Measurements from ENCODE around the gene SHROOM3. TPM values are rescaled to one million over a fixed set of nuclear protein-coding genes. Genes with fewer than 3 reads are reported as not detected.

SHROOM3 gene
- total and polyA plus RNA-seq, 2 of the 13 experiments (the other 11 are each of a cell fraction or from before 2014, with no cell fraction given): 0.01 TPM; not detected in 1

GRCh38 chr4:76830964-76831703 lies 396.1 kb downstream of the SHROOM3 start (continued):
- TF ChIP-seq ZMYM4 (CRISPR knock-in tag; IDR thresholded peaks at IDR 0.05) (peak; percentile 85), KLF6 (CRISPR knock-in tag; IDR thresholded peaks at IDR 0.05) (peak; percentile 26; the same call in 1 of the 2 replicates), TBL1XR1 (IDR thresholded peaks at IDR 0.05; ENCODE audit: borderline replicate concordance, low read length, partially characterized antibody) (peak; percentile 89), YEATS4 (CRISPR knock-in tag; IDR thresholded peaks at IDR 0.05; ENCODE audit: borderline replicate concordance) (peak; percentile 64; the same call in 1 of the 2 replicates), SAP130 (CRISPR knock-in tag; IDR thresholded peaks at IDR 0.05; ENCODE audit: low read depth) (peak; percentile 94), GPN1 (CRISPR knock-in tag; IDR thresholded peaks at IDR 0.05; ENCODE audit: borderline replicate concordance) (no peak), ZNF644 (CRISPR knock-in tag; IDR thresholded peaks at IDR 0.05; ENCODE audit: low read depth) (peak; percentile 36; the same call in 1 of the 2 replicates), ZXDC (CRISPR knock-in tag; IDR thresholded peaks at IDR 0.05) (0 out of 2 replicates have a peak, but pooled peaks have one; percentile 37), ZNF337 (CRISPR knock-in tag; IDR thresholded peaks at IDR 0.05; ENCODE audit: borderline replicate concordance, low read depth) (0 out of 2 replicates have a peak, but pooled peaks have one; percentile 23), JDP2 (CRISPR knock-in tag; IDR thresholded peaks at IDR 0.05; ENCODE audit: borderline replicate concordance) (no peak), ZNF737 (CRISPR knock-in tag; IDR thresholded peaks at IDR 0.05; ENCODE audit: borderline replicate concordance) (peak; percentile 85; the same call in 1 of the 2 replicates), ZNF782 (CRISPR knock-in tag; IDR thresholded peaks at IDR 0.05; ENCODE audit: borderline replicate concordance) (0 out of 2 replicates have a peak, but pooled peaks have one; percentile 25), ZFP91 (CRISPR knock-in tag; IDR thresholded peaks at IDR 0.05; ENCODE audit: borderline replicate concordance) (peak; percentile 75), ZBTB3 (CRISPR knock-in tag; IDR thresholded peaks at IDR 0.05; ENCODE audit: borderline replicate concordance, low read depth) (0 out of 2 replicates have a peak, but pooled peaks have one; percentile 57), ZNF441 (CRISPR knock-in tag; IDR thresholded peaks at IDR 0.05; ENCODE audit: borderline replicate concordance) (no peak; the same call in 1 of the 2 replicates)
- TF ChIP-seq, protein P1, sequence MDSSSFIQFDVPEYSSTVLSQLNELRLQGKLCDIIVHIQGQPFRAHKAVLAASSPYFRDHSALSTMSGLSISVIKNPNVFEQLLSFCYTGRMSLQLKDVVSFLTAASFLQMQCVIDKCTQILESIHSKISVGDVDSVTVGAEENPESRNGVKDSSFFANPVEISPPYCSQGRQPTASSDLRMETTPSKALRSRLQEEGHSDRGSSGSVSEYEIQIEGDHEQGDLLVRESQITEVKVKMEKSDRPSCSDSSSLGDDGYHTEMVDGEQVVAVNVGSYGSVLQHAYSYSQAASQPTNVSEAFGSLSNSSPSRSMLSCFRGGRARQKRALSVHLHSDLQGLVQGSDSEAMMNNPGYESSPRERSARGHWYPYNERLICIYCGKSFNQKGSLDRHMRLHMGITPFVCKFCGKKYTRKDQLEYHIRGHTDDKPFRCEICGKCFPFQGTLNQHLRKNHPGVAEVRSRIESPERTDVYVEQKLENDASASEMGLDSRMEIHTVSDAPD (CRISPR knock-in tag; IDR thresholded peaks at IDR 0.05): no peak; the same call in 1 of the 2 replicates

Measured in HepG2 (cell line).